ENCODE measurements around the gene COBL. TPM values are rescaled to one million over a fixed set of nuclear protein-coding genes. Genes with fewer than 3 reads are reported as not detected.

The COBL gene
- total RNA-seq, 1 experiment from 2014 or later: 52.3 TPM

GRCh38 chr7:51286401-51286800 is 30.2 kb downstream of the COBL start:
- no peaks in the 10 kb centered on the region for H3K27me3 Mint-ChIP-seq (ENCODE audit: low read depth)
- H3K4me1 ChIP-seq (ENCODE audit: insufficient read depth, low read length): peaks cover 12% of the 10 kb centered on the region; the same call in 1 of the 2 replicates
- H3K23ac ChIP-seq (ENCODE audit: insufficient read length, low read depth, low read length): no peak overlapping the region
- no peak for DNase-seq
- H3K27ac ChIP-seq (ENCODE audit: insufficient read length, low read depth, low read length): no peak overlapping the region
- no peak overlapping the region for H4K8ac ChIP-seq (replicated peaks; ENCODE audit: insufficient read length, low read depth, low read length)
- no peak overlapping the region for H2BK20ac ChIP-seq (ENCODE audit: low read depth, low read length, poor library complexity, severe bottlenecking)
- no peak overlapping the region for H3K14ac ChIP-seq (ENCODE audit: insufficient read depth, low read length)
- no peak for TF ChIP-seq CTCF (conservative IDR thresholded peaks at IDR 0.05)
- no peak overlapping the region for H2BK120ac ChIP-seq (ENCODE audit: low read depth, low read length, poor library complexity, severe bottlenecking)
- WGBS (ENCODE audit: extremely low coverage, insufficient read length, low lambda C conversion rate): no CpG with 5 or more reads among the region's 1 CpG
- no peak overlapping the region for H2BK12ac ChIP-seq (ENCODE audit: insufficient read length, low read depth, low read length)
- H3K4ac ChIP-seq (ENCODE audit: low read depth, low read length): no peak overlapping the region
- H3K36me3 Mint-ChIP-seq (ENCODE audit: insufficient read depth in 1 of 3, low read depth in 3 of 3): peaks cover 0 to 4% (median 0%) of the 10 kb centered on the region in 3 experiments; a peak in 1 of 7 replicates
- no peak overlapping the region for H3K56ac ChIP-seq (ENCODE audit: insufficient read length, low read depth, low read length)
- no peaks in the 10 kb centered on the region; the same call in 1 of the 2 replicates for H3K27me3 ChIP-seq (ENCODE audit: insufficient read depth, low read length)
- peaks cover 29 to 37% of the 10 kb centered on the region in 2 experiments for H3K4me1 Mint-ChIP-seq
- no peak overlapping the region for H3K18ac ChIP-seq (ENCODE audit: insufficient read length, low read depth, low read length)
- H2AFZ ChIP-seq (ENCODE audit: low read length): no peak overlapping the region
- H4K91ac ChIP-seq (ENCODE audit: insufficient read length, low read depth, low read length): no peak overlapping the region
- H2BK5ac ChIP-seq (ENCODE audit: insufficient read length, low read length): no peak overlapping the region
- H3K79me1 ChIP-seq (ENCODE audit: insufficient read depth, low read depth, low read length, poor library complexity, severe bottlenecking): peaks cover 8% of the 10 kb centered on the region
- H2BK15ac ChIP-seq (ENCODE audit: low read depth, low read length): no peak overlapping the region
- no peak overlapping the region for H3K27ac Mint-ChIP-seq
- no peaks in the 10 kb centered on the region for H3K23me2 ChIP-seq (ENCODE audit: insufficient read length, low read depth, low read length, poor library complexity, severe bottlenecking)
- H4K20me1 ChIP-seq (ENCODE audit: control insufficient read depth, insufficient read depth, insufficient read length): no peaks in the 10 kb centered on the region
- no peak overlapping the region for H2AK5ac ChIP-seq (ENCODE audit: insufficient read length, low read length)
- no peaks in the 10 kb centered on the region for H3K9me3 ChIP-seq (ENCODE audit: control insufficient read depth, low read depth, low read length)
- H3T11ph ChIP-seq (ENCODE audit: low read length): no peak overlapping the region
- peaks cover 4% of the 10 kb centered on the region; the same call in 1 of the 2 replicates for H3K79me2 ChIP-seq (ENCODE audit: insufficient read depth, low read length)
- H3K4me2 ChIP-seq (ENCODE audit: insufficient read depth, insufficient read length, low read length): no peak overlapping the region
- peaks cover 2 to 3% of the 10 kb centered on the region in 2 experiments; a peak in 2 of 5 replicates for H3K9me3 Mint-ChIP-seq
- no peak overlapping the region; a peak in 1 of 5 replicates for H3K4me3 Mint-ChIP-seq
- no peak overlapping the region for H3K9ac ChIP-seq (ENCODE audit: extremely low read depth, insufficient read length, low read length)
- no peak overlapping the region for H4K5ac ChIP-seq (ENCODE audit: insufficient read length, low read depth, low read length)

Measured in H9 (cell line).